H7 (cell line): ENCODE measurements around the gene WFS1. TPM values are rescaled to one million over a fixed set of nuclear protein-coding genes. Genes with fewer than 3 reads are reported as not detected.
A peak's percentile ranks its signal among the peaks of the same experiment; 100 is the strongest.

Experiments used
- DNase-seq: peaks from one replicate; pipeline ENCODE4 v3.0.0; 2012
- H3K27me3 ChIP-seq: 2 replicates; pipeline ENCODE4 v1.6.0; 2011; ENCODE audit warnings: mild to moderate bottlenecking, low read length; ENCODE audit not compliant: control insufficient read depth, insufficient read depth
- H3K36me3 ChIP-seq: replicated peaks from 2 replicates; pipeline ENCODE4 v1.5.1; 2011; ENCODE audit warnings: low read length; ENCODE audit not compliant: control insufficient read depth, insufficient read depth
- H3K4me3 ChIP-seq: 2 replicates; pipeline ENCODE4 v1.5.1; 2011; ENCODE audit warnings: low read depth, mild to moderate bottlenecking, control low read depth, low read length, moderate library complexity; ENCODE audit not compliant: insufficient read depth
- total RNA-seq: library from RNA; depleted of rRNA; stranded (reverse); fragments of >200 nt; shearing (Covaris generic); gene quantifications from 2 replicates; pipeline ENCODE4 v1.2.3, GENCODE V29; 2014

Gene WFS1
- total RNA-seq, 1 experiment from 2014 or later: 22.6 TPM

GRCh38 chr4:6321361-6321760, 51.7 kb downstream of the WFS1 start:
- H3K27me3 ChIP-seq: no peaks in the 10 kb centered on the region
- no peak overlapping the region for H3K4me3 ChIP-seq
- DNase-seq: no peak
- no peaks in the 10 kb centered on the region for H3K36me3 ChIP-seq

- no peaks in the 10 kb centered on the region for H3K27me3 ChIP-seq
- no peaks in the 10 kb centered on the region for H3K36me3 ChIP-seq
- no peak for DNase-seq
- no peak overlapping the region for H3K4me3 ChIP-seq
Observed at GRCh38 chr4:6322067-6322760, 52.6 kb downstream of the WFS1 start.

GRCh38 chr4:6322761-6323566, 53.3 kb downstream of the WFS1 start:
- Histone ChIP-seq H3K27me3 (no peaks in the 10 kb centered on the region), H3K36me3 (no peaks in the 10 kb centered on the region), H3K4me3 (no peak overlapping the region)
- DNase-seq: no peak

- no peak for DNase-seq
- Histone ChIP-seq H3K36me3 (no peaks in the 10 kb centered on the region), H3K27me3 (no peaks in the 10 kb centered on the region), H3K4me3 (no peak overlapping the region)
Observed at GRCh38 chr4:6324461-6324998, 54.9 kb downstream of the WFS1 start.

GRCh38 chr4:6324999-6325787, 55.5 kb downstream of the WFS1 start:
- H3K4me3 ChIP-seq: no peak overlapping the region
- DNase-seq: no peak
- H3K36me3 ChIP-seq: no peaks in the 10 kb centered on the region
- no peaks in the 10 kb centered on the region for H3K27me3 ChIP-seq

- no peaks in the 10 kb centered on the region for H3K27me3 ChIP-seq
- no peaks in the 10 kb centered on the region for H3K36me3 ChIP-seq
- no peak overlapping the region for H3K4me3 ChIP-seq
- DNase-seq: no peak
Observed at GRCh38 chr4:6325788-6326290, 56.2 kb downstream of the WFS1 start.

GRCh38 chr4:6326312-6327060, 56.8 kb downstream of the WFS1 start:
- Histone ChIP-seq H3K27me3 (no peaks in the 10 kb centered on the region), H3K4me3 (no peak overlapping the region), H3K36me3 (no peaks in the 10 kb centered on the region)
- DNase-seq: no peak

GRCh38 chr4:6327220-6327917, 57.7 kb downstream of the WFS1 start:
- no peaks in the 10 kb centered on the region for H3K36me3 ChIP-seq
- peak; percentile 96 for DNase-seq

GRCh38 chr4:6328526-6328925, 58.9 kb downstream of the WFS1 start:
- Histone ChIP-seq H3K36me3 (no peaks in the 10 kb centered on the region), H3K27me3 (no peaks in the 10 kb centered on the region), H3K4me3 (no peak overlapping the region)
- no peak for DNase-seq

More at GRCh38 chr4:6327220-6327917, 57.7 kb downstream of the WFS1 start:
- no peak overlapping the region for H3K4me3 ChIP-seq
- H3K27me3 ChIP-seq: no peaks in the 10 kb centered on the region

GRCh38 chr4:6329478-6330383, 60.1 kb downstream of the WFS1 start:
- Histone ChIP-seq H3K36me3 (no peaks in the 10 kb centered on the region), H3K4me3 (no peak overlapping the region), H3K27me3 (no peaks in the 10 kb centered on the region)
- no peak for DNase-seq

- Histone ChIP-seq H3K4me3 (no peak overlapping the region), H3K36me3 (no peaks in the 10 kb centered on the region), H3K27me3 (no peaks in the 10 kb centered on the region)
- no peak for DNase-seq
Observed at GRCh38 chr4:6330384-6330767, 60.7 kb downstream of the WFS1 start.

- Histone ChIP-seq H3K4me3 (no peak overlapping the region), H3K27me3 (no peaks in the 10 kb centered on the region), H3K36me3 (no peaks in the 10 kb centered on the region)
- peak; percentile 81 for DNase-seq
Observed at GRCh38 chr4:6331018-6331417, 61.4 kb downstream of the WFS1 start.

- H3K4me3 ChIP-seq: no peak overlapping the region
Observed at GRCh38 chr4:6331468-6331867, 61.8 kb downstream of the WFS1 start.

More at GRCh38 chr4:6331468-6331867, 61.8 kb downstream of the WFS1 start:
- no peaks in the 10 kb centered on the region for H3K27me3 ChIP-seq
- DNase-seq: no peak
- H3K36me3 ChIP-seq: no peaks in the 10 kb centered on the region
